GM18519 (cell line): ENCODE results near the gene OR5H14.
"Not testable (repeated sequence)": the region's sequence is repeated elsewhere in the genome, so short reads cannot be mapped to it uniquely, and the experiment has no call there.

ENCODE experiments used
- ATAC-seq: cut with Tn5 transposase; IDR thresholded peaks from one replicate; pipeline ENCODE4 v1.9.1; 2021; ENCODE audit warnings: mild to moderate bottlenecking, moderate library complexity; ENCODE audit not compliant: unreplicated experiment, low FRiP score

Gene OR5H14

GRCh38 chr3:98147179-98147578 lies at the start of gene OR5H14:
OR5H14 (plus strand) TSS chr3:98147479; CDS start chr3:98149386, 1,907 bp downstream.
- no peak for ATAC-seq

DNA sequence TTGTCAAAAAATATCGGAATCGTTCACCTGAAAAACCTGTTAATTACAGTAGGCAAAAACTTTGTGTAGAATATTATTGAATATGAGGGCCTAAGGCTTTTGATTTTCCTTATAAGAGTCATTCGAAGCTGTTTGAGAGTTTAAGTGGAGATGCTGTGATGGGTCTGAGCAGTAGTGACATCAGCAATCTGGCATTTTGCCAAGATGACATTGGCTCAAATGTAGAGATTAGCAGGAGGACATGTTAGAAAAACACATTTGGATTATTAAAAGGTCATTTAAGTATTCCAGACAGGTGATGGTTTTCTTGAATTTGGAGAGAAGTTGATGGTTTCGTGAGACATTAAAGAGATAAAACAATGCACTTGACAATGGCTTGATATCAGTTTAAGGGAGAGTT lies 47.4 kb upstream of the OR5H14 start:
- ATAC-seq: no peak

- no peak for ATAC-seq
These were observed 39.1 kb upstream of the OR5H14 start for GRCh38 chr3:98108162-98108561.

DNA sequence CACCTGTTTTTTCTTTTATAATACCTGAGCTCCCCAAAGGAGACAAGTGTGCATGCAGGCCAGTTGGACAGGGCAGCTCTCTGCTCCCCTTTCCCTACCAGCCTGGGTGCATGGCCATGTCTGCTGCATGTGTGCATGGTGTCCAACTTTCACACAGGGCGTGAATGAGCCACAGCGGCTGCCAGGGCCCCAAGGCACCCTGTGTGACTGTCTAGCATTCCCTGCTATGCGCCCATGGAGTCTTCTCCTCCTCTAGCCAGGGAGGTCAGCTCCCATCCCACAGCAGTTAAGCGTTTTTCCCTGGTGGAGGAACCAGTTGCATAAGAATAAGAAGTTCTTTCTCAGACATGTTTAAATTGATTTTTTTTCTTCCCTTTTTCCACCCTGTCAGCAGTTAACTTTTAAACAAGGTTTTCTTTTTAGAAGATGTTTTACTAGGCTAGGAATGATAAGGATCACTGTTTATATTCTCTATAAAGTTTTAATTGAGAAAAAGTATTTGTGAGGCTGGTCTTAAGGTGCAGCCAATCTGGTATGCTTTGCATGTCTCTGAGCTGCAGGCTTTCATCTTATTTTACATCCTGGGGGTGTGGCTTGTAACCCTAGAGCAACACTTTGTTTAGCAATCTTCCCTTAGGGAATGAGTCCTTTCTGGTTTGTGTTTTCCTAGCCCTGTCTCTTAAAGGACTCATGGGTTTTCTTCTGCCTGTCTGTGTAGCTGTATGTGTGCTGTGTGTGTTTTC lies 37.3 kb upstream of the OR5H14 start:
- ATAC-seq: no peak

GRCh38 chr3:98110550-98110908 lies 36.8 kb upstream of the OR5H14 start:
- ATAC-seq: no peak

DNA sequence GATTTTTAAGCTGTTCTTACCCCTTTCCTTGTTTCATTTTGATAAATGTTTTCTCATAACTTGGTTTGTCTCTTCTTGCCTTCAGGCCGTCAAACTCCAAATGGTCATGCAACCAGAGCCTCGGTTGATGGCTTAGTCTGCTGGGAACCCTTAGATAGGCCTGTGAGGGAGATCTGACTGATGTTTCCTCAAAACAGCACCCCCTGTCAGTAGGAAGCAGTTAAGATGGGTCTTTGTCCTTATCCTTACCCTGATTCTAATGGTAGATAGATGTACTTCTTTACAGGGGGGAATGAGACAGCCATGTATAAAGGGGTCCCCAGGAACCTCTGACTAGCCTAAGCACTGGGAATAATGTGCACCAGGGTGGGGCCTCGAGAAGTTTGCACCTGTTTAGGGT lies 33.0 kb upstream of the OR5H14 start:
- ATAC-seq: no peak

DNA sequence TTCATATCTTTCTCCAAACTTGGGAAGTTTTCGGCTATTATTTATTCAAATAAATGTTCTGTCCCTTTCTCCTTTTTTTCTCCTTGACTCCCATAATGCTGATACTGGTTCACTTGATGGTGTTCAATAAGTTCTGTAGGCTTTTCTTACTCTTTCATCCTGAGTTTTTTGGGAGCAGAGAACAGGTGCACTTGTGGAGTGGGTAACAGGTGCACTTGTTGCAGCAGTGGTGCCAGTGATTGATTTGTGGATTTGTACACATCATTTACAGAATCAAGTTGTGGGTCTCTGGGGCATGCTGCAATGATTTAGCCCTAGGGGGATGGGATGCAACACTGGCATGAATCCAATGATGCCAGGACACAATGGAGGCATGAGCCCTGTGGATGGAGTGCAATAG lies 31.6 kb upstream of the OR5H14 start:
- ATAC-seq: no peak

GRCh38 chr3:98130421-98130820 lies 16.9 kb upstream of the OR5H14 start, which contains the start of gene OR5H1:
OR5H1 (plus strand) TSS chr3:98130721; CDS start chr3:98132698, 1,977 bp downstream.
- no peak for ATAC-seq

DNA sequence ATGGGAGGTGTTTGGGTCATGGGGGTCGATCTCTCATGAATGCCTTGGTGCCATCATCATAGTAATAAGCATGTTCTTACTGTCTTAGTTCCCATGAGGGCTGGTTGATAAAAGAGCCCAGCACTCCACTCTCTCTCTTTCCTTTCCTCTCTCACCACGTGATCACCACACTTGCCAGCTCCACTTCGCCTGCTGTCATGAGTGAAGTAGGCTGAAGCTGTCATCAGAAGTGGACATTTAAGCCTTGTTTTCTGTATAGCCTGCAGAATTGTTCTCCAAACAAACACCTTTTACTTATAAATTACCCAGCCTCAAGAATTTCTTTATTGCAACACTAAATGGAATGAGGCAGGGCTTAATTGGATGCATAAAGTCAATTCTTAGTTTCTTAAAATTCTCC lies 10.6 kb upstream of the OR5H14 start:
- no peak for ATAC-seq

GRCh38 chr3:98137826-98138557 lies 9.3 kb upstream of the OR5H14 start:
- not testable (repeated sequence) for ATAC-seq

GRCh38 chr3:98140531-98140930 lies 6.7 kb upstream of the OR5H14 start:
- no peak for ATAC-seq

DNA sequence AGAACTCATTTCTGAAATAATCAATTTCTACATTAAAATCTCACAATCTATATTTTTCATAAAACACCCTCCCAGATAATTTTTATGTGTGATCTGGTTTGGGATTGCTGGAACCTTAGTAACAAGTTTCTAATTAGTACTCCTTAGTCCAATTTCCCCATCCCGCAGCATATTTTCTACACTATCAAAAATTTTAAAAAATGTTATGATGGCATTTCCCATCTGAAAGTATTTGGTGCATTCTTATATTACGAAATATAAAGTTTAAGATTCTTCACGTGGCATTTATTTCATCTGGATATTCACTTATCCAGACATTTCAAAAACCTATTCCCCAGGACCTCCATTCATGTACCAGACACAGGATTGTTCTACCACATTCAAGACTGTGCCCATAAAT lies 1.5 kb downstream of the OR5H14 start:
- ATAC-seq: no peak

DNA sequence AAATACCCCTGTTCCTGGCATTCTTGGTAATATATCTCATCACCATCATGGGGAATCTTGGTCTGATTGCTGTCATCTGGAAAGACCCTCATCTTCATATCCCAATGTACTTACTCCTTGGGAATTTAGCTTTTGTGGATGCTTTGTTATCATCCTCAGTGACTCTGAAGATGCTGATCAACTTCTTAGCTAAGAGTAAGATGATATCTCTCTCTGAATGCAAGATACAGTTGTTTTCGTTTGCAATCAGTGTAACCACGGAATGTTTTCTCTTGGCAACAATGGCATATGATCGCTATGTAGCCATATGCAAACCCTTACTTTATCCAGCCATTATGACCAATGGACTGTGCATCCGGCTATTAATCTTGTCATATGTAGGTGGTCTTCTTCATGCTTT lies 2.2 kb downstream of the OR5H14 start:
- ATAC-seq: not testable (repeated sequence)

GRCh38 chr3:98151241-98151640 lies 4.0 kb downstream of the OR5H14 start:
- ATAC-seq: no peak

DNA sequence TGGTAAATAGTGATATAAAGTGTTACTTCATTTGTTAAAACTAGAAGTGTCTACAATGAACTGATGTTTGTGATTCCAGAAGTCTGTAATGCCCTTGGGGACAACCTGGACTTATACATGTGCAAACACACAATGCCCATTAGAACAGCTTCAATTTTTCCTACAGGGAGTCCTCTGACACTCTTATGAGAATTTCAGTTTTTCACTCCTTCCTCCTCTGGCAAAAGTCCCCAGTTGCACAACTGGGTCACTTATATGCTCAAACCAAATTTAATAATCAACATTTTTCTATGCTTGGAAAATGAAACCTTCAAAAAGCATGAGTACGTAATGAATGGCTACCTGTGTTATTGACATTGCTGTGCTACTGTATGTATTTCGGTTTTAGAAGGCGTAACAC lies 19.1 kb downstream of the OR5H14 start, which contains the start of gene OR5H15:
OR5H15 (plus strand) TSS at position 301 of the 400 bp plus-strand sequence. CDS start 2,004 bp downstream, outside the sequence.
- no peak for ATAC-seq

- ATAC-seq: no peak
These were observed 23.8 kb downstream of the OR5H14 start for GRCh38 chr3:98171071-98171470.

DNA sequence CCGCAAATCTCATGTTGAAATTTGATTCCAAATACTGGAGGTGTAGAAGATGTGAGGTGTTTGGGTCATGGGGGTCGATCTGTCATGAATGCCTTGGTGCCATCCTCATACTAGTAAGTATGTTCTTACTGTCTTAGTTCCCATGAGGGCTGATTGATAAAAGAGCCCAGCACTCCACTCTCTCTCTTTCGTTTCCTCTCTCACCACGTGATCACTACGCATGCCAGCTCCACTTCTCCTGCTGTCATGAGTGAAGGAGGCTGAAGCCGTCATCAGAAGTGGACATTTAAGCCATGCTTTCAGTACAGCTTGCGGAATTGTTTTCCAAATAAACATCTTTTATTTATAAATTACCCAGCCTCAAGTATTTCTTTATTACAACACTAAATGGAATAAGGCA lies 25.3 kb downstream of the OR5H14 start:
- no peak for ATAC-seq

DNA sequence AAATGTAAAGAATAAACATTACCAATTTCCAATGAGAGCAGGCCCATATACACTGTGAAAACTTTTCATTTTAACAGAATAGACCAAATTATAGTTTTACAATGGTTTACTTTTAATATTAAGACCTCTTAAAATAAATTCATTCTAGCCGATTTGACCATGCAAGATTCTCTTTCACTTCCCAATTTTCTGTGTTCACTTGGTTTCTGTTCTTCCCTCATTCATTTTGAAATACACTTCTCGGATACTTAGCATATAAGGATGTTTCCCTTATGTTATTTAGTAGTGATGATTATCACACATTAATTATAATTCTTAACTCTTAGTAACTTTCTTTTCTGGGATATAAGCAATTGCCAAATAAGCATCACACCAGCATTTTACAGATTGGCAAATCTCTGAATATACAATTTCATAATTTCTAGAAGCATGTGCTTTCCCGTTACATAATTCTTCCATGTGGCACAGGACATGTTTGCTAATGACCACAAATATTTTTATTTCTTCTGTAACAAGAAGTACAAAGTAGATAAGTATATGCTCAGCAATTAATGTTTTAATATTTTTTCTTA lies 33.1 kb downstream of the OR5H14 start:
- no peak for ATAC-seq

GRCh38 chr3:98182196-98182595 lies 34.9 kb downstream of the OR5H14 start:
- ATAC-seq: no peak

GRCh38 chr3:98185180-98185579 lies 37.9 kb downstream of the OR5H14 start:
- ATAC-seq: no peak

DNA sequence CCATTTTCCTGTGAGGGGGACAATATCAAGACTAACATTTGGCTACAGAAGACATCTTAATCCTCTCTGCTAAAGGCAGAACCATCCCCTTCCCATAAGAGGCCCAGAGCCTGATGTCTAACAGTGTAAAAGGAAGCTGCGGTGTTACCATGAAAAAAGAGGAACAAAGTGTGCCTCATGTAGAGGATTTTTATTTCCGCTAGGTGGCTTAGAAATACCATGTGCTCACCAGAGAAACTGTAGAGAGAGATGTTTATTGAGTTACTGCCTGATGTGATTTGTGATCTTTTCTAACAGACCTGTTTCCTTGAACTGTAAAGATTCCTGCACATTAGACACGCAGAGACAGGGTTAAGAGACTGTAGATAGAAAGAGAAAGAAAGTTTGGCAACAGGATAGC lies 41.3 kb downstream of the OR5H14 start:
- peak; percentile 57 for ATAC-seq
